Chondrocyte (in vitro differentiated cells): ENCODE measurements around the gene KLF16. TPM values are rescaled to one million over a fixed set of nuclear protein-coding genes. Genes with fewer than 3 reads are reported as not detected.

ENCODE experiments used
- DNase-seq: peaks from one replicate; pipeline ENCODE4 v3.0.0; 2021; ENCODE audit warnings: mixed read lengths, low spot score
- H3K27ac Mint-ChIP-seq: one replicate; pipeline ENCODE4 v1.8.0; 2021; ENCODE audit warnings: mild to moderate bottlenecking, moderate library complexity, mixed read lengths; ENCODE audit not compliant: unreplicated experiment
- H3K27me3 Mint-ChIP-seq: 2 replicates; pipeline ENCODE4 v1.8.0; 2021; ENCODE audit warnings: low read depth, mixed read lengths
- H3K36me3 Mint-ChIP-seq: 2 replicates; pipeline ENCODE4 v1.8.0; 2021; ENCODE audit warnings: low read depth, mixed read lengths
- H3K4me1 Mint-ChIP-seq: 2 replicates; pipeline ENCODE4 v1.8.0; 2021; ENCODE audit warnings: low read depth, mild to moderate bottlenecking, mixed read lengths
- H3K4me3 Mint-ChIP-seq: one replicate; pipeline ENCODE4 v1.8.0; 2021; ENCODE audit warnings: mild to moderate bottlenecking, moderate library complexity, mixed read lengths; ENCODE audit not compliant: unreplicated experiment
- H3K9me3 Mint-ChIP-seq: 2 replicates; pipeline ENCODE4 v1.8.0; 2021; ENCODE audit warnings: low read depth, mixed read lengths
- CTCF ChIP-seq: fragments of 200-600 bp; sonication (generic); IDR thresholded peaks from 2 replicates; pipeline ENCODE4 v1.5.0; 2021; ENCODE audit warnings: antibody characterized with exemption, mild to moderate bottlenecking, moderate library complexity
- total RNA-seq: library from RNA; stranded (reverse); gene quantifications from 3 replicates; pipeline ENCODE4 v1.2.1, GENCODE V29; 2021

Gene KLF16
- total RNA-seq, 1 donor from 2014 or later = 38.9 TPM

GRCh38 chr19:1807695-1808394 is 55.5 kb downstream of the KLF16 start:
- TF ChIP-seq CTCF = no peak
- Mint-ChIP-seq H3K9me3 (no peaks in the 10 kb centered on the region), H3K36me3 (peaks cover 2% of the 10 kb centered on the region), H3K27ac (no peak overlapping the region), H3K4me3 (no peak overlapping the region), H3K4me1 (peaks cover 11% of the 10 kb centered on the region), H3K27me3 (no peaks in the 10 kb centered on the region)
- peak; percentile 63 for DNase-seq

- no peaks in the 10 kb centered on the region for H3K9me3 Mint-ChIP-seq
- no peak overlapping the region for H3K4me3 Mint-ChIP-seq
- TF ChIP-seq CTCF = no peak
Observed at GRCh38 chr19:1807030-1807694, 56.2 kb downstream of the KLF16 start.

GRCh38 chr19:1806184-1807029 is 57.0 kb downstream of the KLF16 start:
- no peak overlapping the region for H3K4me3 Mint-ChIP-seq
- peaks cover 2% of the 10 kb centered on the region for H3K36me3 Mint-ChIP-seq
- no peak for TF ChIP-seq CTCF
- DNase-seq = peak; percentile 86
- no peaks in the 10 kb centered on the region for H3K9me3 Mint-ChIP-seq
- peaks cover 2% of the 10 kb centered on the region for H3K4me1 Mint-ChIP-seq
- H3K27me3 Mint-ChIP-seq = no peaks in the 10 kb centered on the region
- no peak overlapping the region for H3K27ac Mint-ChIP-seq

More at GRCh38 chr19:1807030-1807694, 56.2 kb downstream of the KLF16 start:
- no peak overlapping the region for H3K27ac Mint-ChIP-seq
- H3K4me1 Mint-ChIP-seq = peaks cover 5% of the 10 kb centered on the region
- DNase-seq = peak; percentile 89
- H3K36me3 Mint-ChIP-seq = peaks cover 2% of the 10 kb centered on the region
- H3K27me3 Mint-ChIP-seq = no peaks in the 10 kb centered on the region

GRCh38 chr19:1805401-1806183 is 57.8 kb downstream of the KLF16 start:
- Mint-ChIP-seq H3K4me1 (no peaks in the 10 kb centered on the region), H3K27ac (no peak overlapping the region), H3K9me3 (no peaks in the 10 kb centered on the region), H3K27me3 (no peaks in the 10 kb centered on the region), H3K4me3 (no peak overlapping the region), H3K36me3 (peaks cover 2% of the 10 kb centered on the region)
- TF ChIP-seq CTCF = no peak
- peak; percentile 84 for DNase-seq
